Smooth muscle cell (in vitro differentiated cells): ENCODE results near the gene CARD10. TPM values are rescaled to one million over a fixed set of nuclear protein-coding genes. Genes with fewer than 3 reads are reported as not detected.
A peak's percentile ranks its signal among the peaks of the same experiment; 100 is the strongest.

ENCODE experiments used
- DNase-seq: peaks from one replicate; lab custom pipeline; 2025; ENCODE audit not compliant: unreplicated experiment; lab: John Stamatoyannopoulos, UW
- H2AFZ ChIP-seq: fragments of 200-600 bp; sonication (generic); 2 replicates; pipeline ENCODE4 v1.6.0; 2016; ENCODE audit warnings: antibody characterized with exemption, low read depth, mild to moderate bottlenecking
- H3F3A ChIP-seq: fragments of 200-600 bp; sonication (generic); 2 replicates; pipeline ENCODE4 v1.6.0; 2017; ENCODE audit warnings: antibody characterized with exemption, low read depth
- H3K27ac ChIP-seq: fragments of 200-600 bp; sonication (generic); 2 replicates; pipeline ENCODE4 v1.5.1; 2016; ENCODE audit warnings: low read depth, mild to moderate bottlenecking
- H3K27me3 ChIP-seq: fragments of 200-600 bp; sonication (generic); 2 replicates; pipeline ENCODE4 v1.6.1; 2016; ENCODE audit warnings: low read depth, mild to moderate bottlenecking
- H3K36me3 ChIP-seq: fragments of 200-600 bp; sonication (generic); 2 replicates; pipeline ENCODE4 v1.5.1; 2016; ENCODE audit warnings: low read depth
- H3K4me1 ChIP-seq: fragments of 200-600 bp; sonication (generic); 2 replicates; pipeline ENCODE4 v1.5.1; 2016; ENCODE audit warnings: low read depth
- H3K4me2 ChIP-seq: fragments of 200-600 bp; sonication (generic); 2 replicates; pipeline ENCODE4 v1.6.0; 2016; ENCODE audit warnings: mild to moderate bottlenecking
- H3K4me3 ChIP-seq: fragments of 200-600 bp; sonication (generic); 2 replicates; pipeline ENCODE4 v1.5.1; 2016; ENCODE audit warnings: mild to moderate bottlenecking
- H3K79me2 ChIP-seq: fragments of 200-600 bp; sonication (generic); 2 replicates; pipeline ENCODE4 v1.6.0; 2016; ENCODE audit warnings: low read depth, mild to moderate bottlenecking
- H3K9ac ChIP-seq: fragments of 200-600 bp; sonication (generic); 2 replicates; pipeline ENCODE4 v1.6.0; 2016; ENCODE audit warnings: low read depth
- H3K9me3 ChIP-seq: fragments of 200-600 bp; sonication (generic); replicated peaks from 2 replicates; pipeline ENCODE4 v1.5.1; 2016; ENCODE audit warnings: low read depth
- H4K20me1 ChIP-seq: fragments of 200-600 bp; sonication (generic); 2 replicates; pipeline ENCODE4 v1.6.0; 2016; ENCODE audit warnings: low read depth
- CTCF ChIP-seq: fragments of 200-600 bp; sonication (generic); IDR thresholded peaks from 2 replicates; pipeline ENCODE4 v1.5.1; 2017; ENCODE audit warnings: borderline replicate concordance, mild to moderate bottlenecking, antibody characterized with exemption; ENCODE audit not compliant: insufficient read depth, poor library complexity, severe bottlenecking
- WGBS: methylation state at CpG from one replicate; pipeline ENCODE4 v1.1.7; 2016; ENCODE audit warnings: low lambda C conversion rate; 5-methylcytosine and 5-hydroxymethylcytosine counted together
- polyA plus RNA-seq: library from polyadenylated mRNA; unstranded; fragments of >200 nt; fragmentation: Nextera tagmentation; extraction: Ambion mirVana; gene quantifications from 2 replicates; pipeline ENCODE4 v1.2.1, GENCODE V29; 2016
- total RNA-seq: library from RNA; depleted of rRNA; stranded (reverse); fragments of >200 nt; gene quantifications from 2 replicates; pipeline ENCODE4 v1.2.3, GENCODE V29; 2014

CARD10 gene
- total and polyA plus RNA-seq, 2 experiments from 2014 or later = 2.3 to 6.0 TPM

GRCh38 chr22:37566903-37567798 lies 47.9 kb upstream of the CARD10 start:
- H3F3A ChIP-seq = peaks cover 20% of the 10 kb centered on the region
- H3K4me2 ChIP-seq = no peak overlapping the region
- H3K9ac ChIP-seq = no peak overlapping the region
- H3K4me3 ChIP-seq = no peak overlapping the region
- H2AFZ ChIP-seq = no peak overlapping the region
- peaks cover 100% of the 10 kb centered on the region for H4K20me1 ChIP-seq
- no peaks in the 10 kb centered on the region for H3K9me3 ChIP-seq
- DNase-seq = no peak
- no peak overlapping the region for H3K27ac ChIP-seq
- H3K27me3 ChIP-seq = no peaks in the 10 kb centered on the region
- 72% methylated on average over 16 of the region's 16 CpGs for WGBS
- peaks cover 9% of the 10 kb centered on the region for H3K4me1 ChIP-seq
- H3K79me2 ChIP-seq = peaks cover 71% of the 10 kb centered on the region
- TF ChIP-seq CTCF = peak; percentile 86
- H3K36me3 ChIP-seq = no peaks in the 10 kb centered on the region

GRCh38 chr22:37566329-37566837 lies 47.2 kb upstream of the CARD10 start:
- DNase-seq = no peak
- Histone ChIP-seq H3K27ac (peak overlapping the region; percentile 3), H3K36me3 (no peaks in the 10 kb centered on the region), H3K9me3 (no peaks in the 10 kb centered on the region), H3K4me2 (no peak overlapping the region), H3K4me1 (peaks cover 15% of the 10 kb centered on the region), H2AFZ (no peak overlapping the region), H3K9ac (no peak overlapping the region), H3K27me3 (no peaks in the 10 kb centered on the region), H3K79me2 (peaks cover 78% of the 10 kb centered on the region), H3F3A (peaks cover 23% of the 10 kb centered on the region), H3K4me3 (no peak overlapping the region), H4K20me1 (peaks cover 100% of the 10 kb centered on the region)
- no peak for TF ChIP-seq CTCF
- WGBS = 92% methylated on average over 22 of the region's 28 CpGs

- Histone ChIP-seq H3K27ac (peak overlapping the region; percentile 3), H3K4me1 (peaks cover 18% of the 10 kb centered on the region), H3K4me2 (no peak overlapping the region), H3K27me3 (no peaks in the 10 kb centered on the region), H3K4me3 (no peak overlapping the region), H3K79me2 (peaks cover 83% of the 10 kb centered on the region), H3K9ac (no peak overlapping the region), H2AFZ (no peak overlapping the region), H3K36me3 (no peaks in the 10 kb centered on the region), H3F3A (peaks cover 23% of the 10 kb centered on the region), H3K9me3 (no peaks in the 10 kb centered on the region), H4K20me1 (peaks cover 95% of the 10 kb centered on the region)
- no peak for DNase-seq
- TF ChIP-seq CTCF = no peak
- 98% methylated on average over 17 of the region's 17 CpGs for WGBS
Observed at GRCh38 chr22:37565830-37566229, 46.6 kb upstream of the CARD10 start.
